ENCODE results near the gene HIRA.

GRCh38 chr22:19354201-19354600 lies 77.3 kb downstream of the HIRA start:
- TF ChIP-seq CTCF (IDR thresholded peaks at IDR 0.05; ENCODE audit: low read length) (no peak), EZH2phosphoT487 (IDR thresholded peaks at IDR 0.05; ENCODE audit: low read length) (no peak), EZH2 (optimal IDR thresholded peaks at IDR 0.05; ENCODE audit: low read depth, low read length) (no peak)
